CD14-positive monocyte (primary cell): ENCODE measurements around the gene LPIN1. TPM values are rescaled to one million over a fixed set of nuclear protein-coding genes. Genes with fewer than 3 reads are reported as not detected.

Experiments
- DNase-seq, 3 donors: peaks; one replicate each; pipeline ENCODE4 v3.0.0-alpha.2; 2011 to 2022
- H2AFZ ChIP-seq: 2 replicates; pipeline ENCODE4 v1.6.0; 2012; ENCODE audit warnings: mild to moderate bottlenecking, low read depth, low read length, inconsistent platforms; ENCODE audit not compliant: insufficient read depth, poor library complexity, severe bottlenecking
- H3K27ac ChIP-seq, 2 donors: 1 replicate in 1 of 2; 2 replicates in 1 of 2; pipeline ENCODE4 v1.5.1; 2012 to 2013; ENCODE audit warnings: low read length in 2 of 2, control low read depth in 1 of 2, inconsistent platforms in 1 of 2, low read depth in 1 of 2, mild to moderate bottlenecking in 1 of 2
- H3K27me3 ChIP-seq, 2 donors: one replicate each; pipeline versions ENCODE4 v1.6.0 to v1.6.1; 2011 to 2013; ENCODE audit warnings: low read length in 2 of 2; ENCODE audit not compliant: control insufficient read depth in 2 of 2, insufficient read depth in 2 of 2
- H3K36me3 ChIP-seq, 2 donors: replicated peaks in 1 of 2; 1 replicate in 1 of 2; 2 replicates in 1 of 2; pipeline versions ENCODE4 v1.5.1 to v1.6.1; 2012 to 2013; ENCODE audit warnings: low read length in 2 of 2, control low read depth in 1 of 2, inconsistent platforms in 1 of 2, mild to moderate bottlenecking in 1 of 2; ENCODE audit not compliant: insufficient read depth in 2 of 2, control insufficient read depth in 1 of 2
- H3K4me1 ChIP-seq, 2 donors: 1 replicate in 1 of 2; 2 replicates in 1 of 2; pipeline versions ENCODE4 v1.5.1 to v1.6.1; 2012 to 2013; ENCODE audit warnings: low read length in 2 of 2, control low read depth in 1 of 2, inconsistent platforms in 1 of 2, mild to moderate bottlenecking in 1 of 2, moderate library complexity in 1 of 2; ENCODE audit not compliant: insufficient read depth in 2 of 2, control insufficient read depth in 1 of 2
- H3K4me2 ChIP-seq: replicated peaks from 2 replicates; pipeline ENCODE3; 2012; ENCODE audit warnings: low read length, moderate library complexity, mild to moderate bottlenecking; ENCODE audit not compliant: poor library complexity, severe bottlenecking; ENCODE audit errors: extremely low read depth
- H3K4me3 ChIP-seq, 3 experiments: fragments of 200-600 bp in 1 of 3; sonication (generic) in 1 of 3; replicated peaks in 1 of 3; 1 replicate in 2 of 3; 2 replicates in 1 of 3; pipeline ENCODE4 v1.5.1; 2011 to 2013; ENCODE audit warnings: low read length in 3 of 3, mild to moderate bottlenecking in 3 of 3, control low read depth in 2 of 3, low read depth in 2 of 3, inconsistent platforms in 1 of 3, moderate library complexity in 1 of 3
- H3K79me2 ChIP-seq: 2 replicates; pipeline ENCODE4 v1.6.0; 2012; ENCODE audit warnings: mild to moderate bottlenecking, control low read depth, inconsistent platforms, low read length, moderate library complexity; ENCODE audit not compliant: insufficient read depth
- H3K9ac ChIP-seq: 2 replicates; pipeline ENCODE4 v1.6.0; 2017; ENCODE audit warnings: low read length, mild to moderate bottlenecking; ENCODE audit not compliant: insufficient read depth, poor library complexity, severe bottlenecking
- H3K9me3 ChIP-seq, 2 donors: replicated peaks in 1 of 2; 1 replicate in 1 of 2; 2 replicates in 1 of 2; pipeline versions ENCODE4 v1.5.1 to v1.6.1; 2012 to 2013; ENCODE audit warnings: low read length in 2 of 2, control low read depth in 1 of 2; ENCODE audit not compliant: control insufficient read depth in 1 of 2, insufficient read depth in 1 of 2
- H4K20me1 ChIP-seq: 2 replicates; pipeline ENCODE4 v1.6.0; 2012; ENCODE audit warnings: mild to moderate bottlenecking, low read length, control low read depth, moderate library complexity; ENCODE audit not compliant: insufficient read depth
- H3K27ac Mint-ChIP-seq, 7 donors: one replicate each; pipeline ENCODE4 v1.8.0; 2020; ENCODE audit warnings: mild to moderate bottlenecking in 7 of 7, mixed read lengths in 7 of 7, moderate library complexity in 6 of 7, inconsistent platforms in 2 of 7
- H3K27me3 Mint-ChIP-seq, 3 donors: one replicate each; pipeline ENCODE4 v1.8.0; 2021 to 2022; ENCODE audit warnings: low read depth in 3 of 3, mild to moderate bottlenecking in 3 of 3, mixed read lengths in 3 of 3, moderate library complexity in 3 of 3, inconsistent platforms in 1 of 3
- H3K36me3 Mint-ChIP-seq, 2 donors: one replicate each; pipeline ENCODE4 v1.8.0; 2020; ENCODE audit warnings: mixed read lengths in 2 of 2, inconsistent platforms in 1 of 2, mild to moderate bottlenecking in 1 of 2
- H3K4me1 Mint-ChIP-seq: one replicate; pipeline ENCODE4 v1.8.0; 2020; ENCODE audit warnings: mild to moderate bottlenecking, mixed read lengths
- H3K4me3 Mint-ChIP-seq, 2 donors: one replicate each; pipeline ENCODE4 v1.8.0; 2020; ENCODE audit warnings: mild to moderate bottlenecking in 2 of 2, mixed read lengths in 2 of 2, moderate library complexity in 1 of 2
- H3K9me3 Mint-ChIP-seq, 7 donors: one replicate each; pipeline ENCODE4 v1.8.0; 2020 to 2022; ENCODE audit warnings: mixed read lengths in 7 of 7, mild to moderate bottlenecking in 6 of 7, moderate library complexity in 6 of 7, inconsistent platforms in 2 of 7
- CTCF ChIP-seq: fragments of 200-600 bp; IDR thresholded peaks from one replicate; pipeline ENCODE4 v1.8.0; 2022; ENCODE audit warnings: antibody characterized with exemption, mild to moderate bottlenecking
- WGBS: methylation state at CpG from one replicate; pipeline ENCODE4 v1.1.5; 2013; ENCODE audit warnings: missing lambda C conversion rate; ENCODE audit not compliant: insufficient coverage; 5-methylcytosine and 5-hydroxymethylcytosine counted together
- intact Hi-C, 2 donors: fragments of 100-400 bp; cut with micrococcal nuclease; formaldehyde crosslinking; loops; one replicate each; pipeline versions ENCODE4 v1.15.0 to v1.15.1; 2023
- polyA plus RNA-seq, 3 donors: library from polyadenylated mRNA; depleted of rRNA in 1 of 3; unstranded in 2 of 3; stranded (reverse) in 1 of 3; fragments of 300-500 nt in 2 of 3; fragments of >200 nt in 1 of 3; fragmentation: Illumina TruSeq in 2 of 3; gene quantifications; 1 replicate in 2 of 3; 2 replicates in 1 of 3; pipeline ENCODE4 v1.2.3, GENCODE V29; 2012 to 2021

LPIN1 gene
- polyA plus RNA-seq, 3 donors = 1.8 to 17.6 (median 2.7) TPM

- no peaks in the 10 kb centered on the region for H3K27me3 ChIP-seq
- H3K4me3 ChIP-seq = no peak overlapping the region
- intact Hi-C loops = no loop called here
- peaks cover 21 to 43% of the 10 kb centered on the region in 2 donors for H3K36me3 ChIP-seq
- H3K4me2 ChIP-seq = no peak overlapping the region
- Mint-ChIP-seq H3K27me3 (peaks cover 0 to 5% (median 3%) of the 10 kb centered on the region in 3 donors), H3K4me3 (no peak overlapping the region), H3K36me3 (peaks cover 51 to 57% of the 10 kb centered on the region in 2 donors), H3K4me1 (peaks cover 8% of the 10 kb centered on the region), H3K9me3 (peaks cover 0 to 3% (median 0%) of the 10 kb centered on the region in 7 donors), H3K27ac (peak overlapping the region in 1 of 7 donors; percentile 52)
- DNase-seq = no peak
- peaks cover 3 to 5% of the 10 kb centered on the region in 2 donors for H3K4me1 ChIP-seq
- H3K27ac ChIP-seq = no peak overlapping the region
- no peaks in the 10 kb centered on the region for H3K9me3 ChIP-seq
- WGBS = 94% methylated on average over 10 of the region's 10 CpGs
- H3K9ac ChIP-seq = no peak overlapping the region
- peaks cover 25% of the 10 kb centered on the region for H4K20me1 ChIP-seq
- TF ChIP-seq CTCF = no peak
- no peak overlapping the region for H2AFZ ChIP-seq
- no peaks in the 10 kb centered on the region for H3K79me2 ChIP-seq
These were observed 18.5 kb downstream of the LPIN1 start for GRCh38 chr2:11764920-11765319.

- Histone ChIP-seq H3K36me3 (peaks cover 26 to 49% of the 10 kb centered on the region in 2 donors), H3K9me3 (no peaks in the 10 kb centered on the region), H3K4me3 (no peak overlapping the region), H3K27ac (no peak overlapping the region), H3K4me1 (peaks cover 3 to 5% of the 10 kb centered on the region in 2 donors), H3K4me2 (no peak overlapping the region), H4K20me1 (peaks cover 25% of the 10 kb centered on the region), H3K79me2 (no peaks in the 10 kb centered on the region), H3K9ac (no peak overlapping the region), H3K27me3 (no peaks in the 10 kb centered on the region), H2AFZ (no peak overlapping the region)
- WGBS = 94% methylated on average over 13 of the region's 13 CpGs
- no peak overlapping the region for H3K4me3 Mint-ChIP-seq
- H3K27me3 Mint-ChIP-seq = peaks cover 0 to 5% (median 0%) of the 10 kb centered on the region in 3 donors
- peak overlapping the region in 1 of 7 donors; percentile 52 for H3K27ac Mint-ChIP-seq
- H3K4me1 Mint-ChIP-seq = peaks cover 8% of the 10 kb centered on the region
- no peak for TF ChIP-seq CTCF
- peaks cover 0 to 3% (median 0%) of the 10 kb centered on the region in 7 donors for H3K9me3 Mint-ChIP-seq
- peaks cover 53 to 61% of the 10 kb centered on the region in 2 donors for H3K36me3 Mint-ChIP-seq
- no peak for DNase-seq
- intact Hi-C loops = no loop called here
These were observed 19.1 kb downstream of the LPIN1 start for GRCh38 chr2:11765501-11765900.
